ENCODE measurements around the gene MYZAP. TPM values are rescaled to one million over a fixed set of nuclear protein-coding genes. Genes with fewer than 3 reads are reported as not detected.

MYZAP gene
- 1 to 10 TPM in 11 of 12 donors, not detected in 1; 2.3 to 6.3 (median 3.2) TPM for polyA plus RNA-seq (ENCODE audit: insufficient read length in 12 of 12)
- long read RNA-seq, donor 1, partial matches to known transcripts: 0 of 4 reads
- long read RNA-seq, donor 1, other reads (novel, unspliced or antisense): 0 of 4 reads
- long read RNA-seq, donor 2, partial matches to known transcripts: 0 of 3 reads
- long read RNA-seq, donor 2, other reads (novel, unspliced or antisense): 0 of 3 reads
- long read RNA-seq, donor 3: 0 reads
- long read RNA-seq, donor 4: 0 reads
- long read RNA-seq, donor 5, partial matches to known transcripts: 0 of 2 reads
- long read RNA-seq, donor 5, other reads (novel, unspliced or antisense): 0 of 2 reads
- long read RNA-seq, donor 6, partial matches to known transcripts: 0 of 1 reads
- long read RNA-seq, donor 6, other reads (novel, unspliced or antisense): 0 of 1 reads
- long read RNA-seq, donor 7, partial matches to known transcripts: 0 of 1 reads
- long read RNA-seq, donor 7, other reads (novel, unspliced or antisense): 0 of 1 reads
- long read RNA-seq, donor 8, partial matches to known transcripts: 0 of 1 reads
- long read RNA-seq, donor 8, other reads (novel, unspliced or antisense): 0 of 1 reads
- long read RNA-seq, donor 9, partial matches to known transcripts: 0 of 2 reads
- long read RNA-seq, donor 9, other reads (novel, unspliced or antisense): 0 of 2 reads
- long read RNA-seq, donor 10: 0 reads
- long read RNA-seq, donor 11: 0 reads

- no peak for DNase-seq
These were observed at the start of gene MYZAP for GRCh38 chr15:57591822-57592367. Gene MYZAP, plus strand, starts transcription at chr15:57591904. Its CDS starts 131 bp downstream, at chr15:57592035.

- DNase-seq: no peak
These were observed 49.2 kb upstream of the MYZAP start for GRCh38 chr15:57542505-57542817.

- DNase-seq: no peak
These were observed 46.7 kb upstream of the MYZAP start for GRCh38 chr15:57544848-57545480.

GRCh38 chr15:57545995-57546394 lies 45.7 kb upstream of the MYZAP start:
- no peak for DNase-seq

- no peak for DNase-seq
These were observed 44.4 kb upstream of the MYZAP start for GRCh38 chr15:57547243-57547755.

GRCh38 chr15:57548351-57548750 lies 43.4 kb upstream of the MYZAP start:
- no peak for DNase-seq

GRCh38 chr15:57548835-57549234 lies 42.9 kb upstream of the MYZAP start:
- DNase-seq: no peak

- no peak for DNase-seq
These were observed 41.8 kb upstream of the MYZAP start for GRCh38 chr15:57549935-57550334.

GRCh38 chr15:57550640-57551039 lies 41.1 kb upstream of the MYZAP start:
- DNase-seq: no peak

GRCh38 chr15:57551715-57552677 lies 39.7 kb upstream of the MYZAP start:
- DNase-seq: no peak

GRCh38 chr15:57552678-57553334 lies 38.9 kb upstream of the MYZAP start:
- DNase-seq: no peak

- no peak for DNase-seq
These were observed 38.2 kb upstream of the MYZAP start for GRCh38 chr15:57553526-57553925.

- DNase-seq: no peak
These were observed 37.5 kb upstream of the MYZAP start for GRCh38 chr15:57554063-57554811.

- DNase-seq: no peak
These were observed 36.9 kb upstream of the MYZAP start for GRCh38 chr15:57554812-57555179.

- DNase-seq: no peak
These were observed 36.4 kb upstream of the MYZAP start for GRCh38 chr15:57555270-57555669.

GRCh38 chr15:57556040-57556439 lies 35.7 kb upstream of the MYZAP start:
- DNase-seq: no peak

- DNase-seq: no peak
These were observed 34.4 kb upstream of the MYZAP start for GRCh38 chr15:57557267-57557666.

GRCh38 chr15:57557810-57558209 lies 33.9 kb upstream of the MYZAP start:
- DNase-seq: no peak

- no peak for DNase-seq
These were observed 31.8 kb upstream of the MYZAP start for GRCh38 chr15:57559875-57560274.

All from muscle of arm (tissue), 14 donors.